ENCODE data around the gene SLC13A2. TPM values are rescaled to one million over a fixed set of nuclear protein-coding genes. Genes with fewer than 3 reads are reported as not detected.

Gene SLC13A2
- total RNA-seq, 1 donor from 2014 or later = 0.87 TPM

DNA sequence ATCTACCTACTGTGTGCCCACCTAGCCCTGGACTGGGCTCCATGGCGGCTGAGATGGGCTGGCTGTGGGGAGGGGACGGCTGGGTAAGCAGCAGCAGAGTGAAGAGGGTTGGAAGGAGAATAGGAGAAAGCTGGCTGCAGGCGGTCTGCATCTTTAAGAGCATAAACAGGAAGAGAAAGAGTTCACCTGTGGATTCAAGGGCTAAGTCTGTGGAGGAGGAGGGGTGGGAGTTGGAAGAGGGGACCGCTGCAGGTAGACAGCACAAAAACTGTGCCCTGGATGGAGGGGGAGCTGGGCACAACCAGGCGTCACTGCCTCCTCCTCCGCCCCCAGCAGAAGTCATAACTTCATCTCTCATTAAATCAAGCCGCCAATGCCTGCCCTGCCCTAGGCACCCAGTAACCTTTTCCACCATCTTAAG lies 677 bp downstream of the SLC13A2 start:
- Histone ChIP-seq H3K4me3 (no peak overlapping the region), H3K4me1 (no peaks in the 10 kb centered on the region), H3K36me3 (no peaks in the 10 kb centered on the region), H3K9me3 (no peaks in the 10 kb centered on the region), H3K27me3 (no peaks in the 10 kb centered on the region), H3K27ac (no peak overlapping the region)
- TF ChIP-seq, protein P1, sequence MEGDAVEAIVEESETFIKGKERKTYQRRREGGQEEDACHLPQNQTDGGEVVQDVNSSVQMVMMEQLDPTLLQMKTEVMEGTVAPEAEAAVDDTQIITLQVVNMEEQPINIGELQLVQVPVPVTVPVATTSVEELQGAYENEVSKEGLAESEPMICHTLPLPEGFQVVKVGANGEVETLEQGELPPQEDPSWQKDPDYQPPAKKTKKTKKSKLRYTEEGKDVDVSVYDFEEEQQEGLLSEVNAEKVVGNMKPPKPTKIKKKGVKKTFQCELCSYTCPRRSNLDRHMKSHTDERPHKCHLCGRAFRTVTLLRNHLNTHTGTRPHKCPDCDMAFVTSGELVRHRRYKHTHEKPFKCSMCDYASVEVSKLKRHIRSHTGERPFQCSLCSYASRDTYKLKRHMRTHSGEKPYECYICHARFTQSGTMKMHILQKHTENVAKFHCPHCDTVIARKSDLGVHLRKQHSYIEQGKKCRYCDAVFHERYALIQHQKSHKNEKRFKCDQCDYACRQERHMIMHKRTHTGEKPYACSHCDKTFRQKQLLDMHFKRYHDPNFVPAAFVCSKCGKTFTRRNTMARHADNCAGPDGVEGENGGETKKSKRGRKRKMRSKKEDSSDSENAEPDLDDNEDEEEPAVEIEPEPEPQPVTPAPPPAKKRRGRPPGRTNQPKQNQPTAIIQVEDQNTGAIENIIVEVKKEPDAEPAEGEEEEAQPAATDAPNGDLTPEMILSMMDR (IDR thresholded peaks at IDR 0.05) = no peak
- ATAC-seq (no peak), DNase-seq (no peak)
- intact Hi-C loops (cut with DNase I) = no loop called here

DNA sequence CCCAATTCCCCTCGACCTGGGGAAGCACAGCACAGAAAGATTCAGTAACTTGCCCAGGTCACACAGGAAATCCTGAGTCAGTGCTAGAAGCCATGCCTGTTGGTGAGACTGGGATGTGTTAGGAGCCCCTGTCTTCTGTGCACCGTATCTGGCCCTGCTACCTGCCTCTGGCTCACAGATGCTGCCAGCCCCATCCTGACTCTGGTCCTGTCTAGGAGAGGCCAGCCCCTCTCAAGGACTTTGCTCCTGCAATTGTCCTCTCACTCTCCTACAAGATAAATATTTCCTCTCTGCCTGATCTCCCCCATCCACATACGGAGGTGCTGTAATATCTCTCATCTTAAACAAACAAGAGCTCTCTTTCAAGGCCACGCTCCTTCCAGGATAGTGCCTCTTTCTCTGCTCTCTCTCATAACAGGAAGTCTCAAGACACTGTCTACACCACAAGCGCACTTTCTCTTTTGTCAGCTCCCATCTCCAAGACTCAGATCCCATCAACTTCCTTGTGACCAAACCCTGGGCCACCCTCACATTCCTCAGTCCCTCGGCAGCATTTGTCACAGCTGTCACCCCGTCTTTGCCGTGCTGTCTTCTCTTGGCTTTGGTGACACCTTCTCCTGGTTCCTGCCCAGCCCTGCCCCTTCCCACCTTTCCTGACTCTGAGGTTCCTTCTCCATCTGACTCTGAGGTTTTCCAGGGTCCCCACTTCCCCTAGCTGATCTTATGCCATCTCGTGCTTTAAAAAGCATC lies 1.9 kb downstream of the SLC13A2 start:
- ATAC-seq = peak; percentile 13
- H3K4me3 ChIP-seq = no peak overlapping the region
- H3K27ac ChIP-seq = no peak overlapping the region
- H3K27me3 ChIP-seq = no peaks in the 10 kb centered on the region
- intact Hi-C loops (cut with DNase I) = no loop called here
- no peaks in the 10 kb centered on the region for H3K36me3 ChIP-seq
- H3K4me1 ChIP-seq = no peaks in the 10 kb centered on the region
- no peaks in the 10 kb centered on the region for H3K9me3 ChIP-seq
- DNase-seq = peak; percentile 26
- TF ChIP-seq, protein P1 (IDR thresholded peaks at IDR 0.05) = no peak

DNA sequence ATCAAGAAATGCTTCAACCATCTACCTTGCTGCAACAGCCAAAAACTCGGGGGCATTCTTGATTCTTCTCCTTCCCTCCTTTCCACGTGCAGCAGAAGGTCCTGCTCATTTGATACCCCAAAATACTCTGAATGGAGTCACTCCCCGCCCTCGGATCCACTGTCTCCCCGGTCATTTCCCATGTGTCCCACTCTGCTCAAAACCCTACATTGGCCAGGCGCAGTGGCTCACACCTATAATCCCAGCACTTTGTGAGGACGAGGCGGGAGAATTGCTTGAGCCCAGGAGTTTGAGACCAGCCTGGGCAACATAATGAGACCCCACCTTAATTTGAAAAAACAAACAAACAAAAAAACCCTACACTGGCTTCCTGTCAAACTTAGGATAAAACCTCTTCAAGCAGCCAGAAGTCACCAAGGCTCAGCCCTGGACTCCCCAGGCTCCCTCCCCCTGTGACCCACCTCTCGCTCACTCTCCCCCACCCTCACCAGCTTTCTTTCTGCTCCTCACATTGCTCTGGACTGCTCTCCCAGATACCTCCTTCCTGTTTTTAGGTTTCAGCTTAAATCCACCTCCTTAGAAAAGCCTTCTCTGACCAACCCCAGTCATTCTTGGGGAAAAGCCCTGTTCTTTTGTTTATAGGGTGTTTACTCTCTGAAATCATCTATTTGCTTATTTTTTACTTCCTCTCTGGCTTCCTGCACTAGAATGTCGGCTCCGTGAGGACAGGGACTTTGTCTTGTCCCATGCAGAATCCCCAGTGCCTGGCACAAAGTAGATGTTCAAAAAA lies 2.8 kb downstream of the SLC13A2 start:
- Histone ChIP-seq H3K9me3 (no peaks in the 10 kb centered on the region), H3K36me3 (no peaks in the 10 kb centered on the region), H3K27ac (no peak overlapping the region), H3K4me1 (no peaks in the 10 kb centered on the region), H3K27me3 (no peaks in the 10 kb centered on the region), H3K4me3 (no peak overlapping the region)
- TF ChIP-seq, protein P1 (IDR thresholded peaks at IDR 0.05) = no peak
- intact Hi-C loops (cut with DNase I) = no loop called here
- peak; percentile 28 for DNase-seq
- no peak for ATAC-seq

DNA sequence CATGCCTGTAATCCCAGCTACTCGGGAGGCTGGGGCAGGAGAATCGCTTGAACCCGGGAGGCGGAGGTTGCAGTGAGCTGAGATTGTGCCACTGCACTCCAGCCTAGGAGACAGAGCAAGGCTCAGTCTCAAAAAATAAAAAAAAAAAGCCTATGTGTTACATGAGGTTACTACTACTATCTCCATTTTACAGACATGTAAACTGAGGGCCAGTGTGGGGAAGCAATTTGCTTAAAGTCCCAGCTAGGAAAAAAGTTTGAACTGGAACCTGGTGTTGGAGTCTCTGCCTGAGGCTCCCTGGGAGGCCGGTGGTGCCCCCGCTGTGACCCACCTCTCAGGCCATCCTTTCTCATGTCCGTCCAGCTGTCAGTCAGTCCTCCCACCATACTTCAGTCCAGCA lies 4.5 kb downstream of the SLC13A2 start:
- Histone ChIP-seq H3K4me3 (no peak overlapping the region), H3K4me1 (peaks cover 3% of the 10 kb centered on the region), H3K27ac (no peak overlapping the region), H3K9me3 (no peaks in the 10 kb centered on the region), H3K27me3 (no peaks in the 10 kb centered on the region), H3K36me3 (no peaks in the 10 kb centered on the region)
- DNase-seq = no peak
- intact Hi-C loops (cut with DNase I) = no loop called here
- ATAC-seq = no peak
- TF ChIP-seq, protein P1 (IDR thresholded peaks at IDR 0.05) = no peak

DNA sequence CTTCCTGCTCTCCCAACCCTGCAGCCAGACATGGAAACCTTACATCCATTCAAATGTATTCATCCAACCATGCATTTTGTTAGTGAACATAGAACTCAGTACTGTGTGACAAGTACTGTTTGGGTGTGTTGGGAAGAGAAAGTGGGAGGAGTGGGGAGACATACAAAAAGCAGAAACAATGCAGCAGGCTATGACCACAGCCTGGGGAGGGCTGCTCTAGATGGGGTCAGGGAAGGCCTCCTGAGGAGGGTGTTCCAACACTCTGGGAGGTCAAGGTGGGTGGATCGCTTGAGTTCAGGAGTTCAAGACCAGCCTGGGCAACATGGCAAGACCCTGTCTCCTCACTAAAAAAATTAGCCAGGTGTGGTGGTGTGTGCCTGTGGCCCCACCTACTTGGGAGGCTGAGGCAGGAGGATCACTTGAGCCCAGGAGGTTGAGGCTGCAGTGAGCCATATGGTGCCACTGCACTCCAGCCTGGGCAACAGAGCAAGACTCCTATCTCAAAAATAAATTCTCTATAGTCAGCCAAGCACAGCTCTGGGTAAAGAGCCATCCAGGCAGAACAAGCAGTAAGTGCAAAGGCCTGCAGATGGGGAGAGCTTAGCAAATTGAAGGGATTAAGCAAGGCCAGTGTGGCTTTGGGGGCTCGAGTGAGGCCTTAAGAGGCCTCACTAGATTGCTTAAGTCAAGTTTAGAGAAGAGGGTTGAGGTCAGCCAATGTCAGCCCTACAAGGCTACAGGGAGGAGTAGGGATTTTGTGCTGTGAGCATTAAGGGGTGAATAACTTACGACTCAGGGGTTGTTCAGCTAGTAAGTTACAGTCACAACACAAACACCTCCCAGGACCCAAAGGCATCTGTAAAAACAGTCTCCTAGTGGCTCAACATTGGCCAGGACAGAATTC lies 5.5 kb downstream of the SLC13A2 start:
- TF ChIP-seq, protein P1 (IDR thresholded peaks at IDR 0.05) = no peak
- intact Hi-C loops (cut with DNase I) = no loop called here

More for the DNA sequence above, 5.5 kb downstream of the SLC13A2 start:
- Histone ChIP-seq H3K36me3 (no peaks in the 10 kb centered on the region), H3K4me3 (no peak overlapping the region), H3K9me3 (no peaks in the 10 kb centered on the region), H3K27ac (no peak overlapping the region), H3K4me1 (peaks cover 3% of the 10 kb centered on the region), H3K27me3 (no peaks in the 10 kb centered on the region)
- ATAC-seq = no peak
- DNase-seq = peak; percentile 16

Measured in upper lobe of right lung (tissue), 1 donor.